ENCODE data around the gene TGFBR3.

The TGFBR3 gene

GRCh38 chr1:91924146-91924545, 38.2 kb upstream of the TGFBR3 start:
- TF ChIP-seq POLR2AphosphoS5 (IDR thresholded peaks at IDR 0.05; ENCODE audit: low read depth, low read length) (no peak), FOXP2 (optimal IDR thresholded peaks at IDR 0.05; ENCODE audit: borderline replicate concordance, extremely low read depth, extremely low read length, insufficient read depth) (no peak), TAF1 (IDR thresholded peaks at IDR 0.05; ENCODE audit: borderline replicate concordance, insufficient read depth, low read length) (no peak), SIN3A (IDR thresholded peaks at IDR 0.05; ENCODE audit: borderline replicate concordance, insufficient read depth, low read length) (no peak)
- TF ChIP-seq, protein P1, sequence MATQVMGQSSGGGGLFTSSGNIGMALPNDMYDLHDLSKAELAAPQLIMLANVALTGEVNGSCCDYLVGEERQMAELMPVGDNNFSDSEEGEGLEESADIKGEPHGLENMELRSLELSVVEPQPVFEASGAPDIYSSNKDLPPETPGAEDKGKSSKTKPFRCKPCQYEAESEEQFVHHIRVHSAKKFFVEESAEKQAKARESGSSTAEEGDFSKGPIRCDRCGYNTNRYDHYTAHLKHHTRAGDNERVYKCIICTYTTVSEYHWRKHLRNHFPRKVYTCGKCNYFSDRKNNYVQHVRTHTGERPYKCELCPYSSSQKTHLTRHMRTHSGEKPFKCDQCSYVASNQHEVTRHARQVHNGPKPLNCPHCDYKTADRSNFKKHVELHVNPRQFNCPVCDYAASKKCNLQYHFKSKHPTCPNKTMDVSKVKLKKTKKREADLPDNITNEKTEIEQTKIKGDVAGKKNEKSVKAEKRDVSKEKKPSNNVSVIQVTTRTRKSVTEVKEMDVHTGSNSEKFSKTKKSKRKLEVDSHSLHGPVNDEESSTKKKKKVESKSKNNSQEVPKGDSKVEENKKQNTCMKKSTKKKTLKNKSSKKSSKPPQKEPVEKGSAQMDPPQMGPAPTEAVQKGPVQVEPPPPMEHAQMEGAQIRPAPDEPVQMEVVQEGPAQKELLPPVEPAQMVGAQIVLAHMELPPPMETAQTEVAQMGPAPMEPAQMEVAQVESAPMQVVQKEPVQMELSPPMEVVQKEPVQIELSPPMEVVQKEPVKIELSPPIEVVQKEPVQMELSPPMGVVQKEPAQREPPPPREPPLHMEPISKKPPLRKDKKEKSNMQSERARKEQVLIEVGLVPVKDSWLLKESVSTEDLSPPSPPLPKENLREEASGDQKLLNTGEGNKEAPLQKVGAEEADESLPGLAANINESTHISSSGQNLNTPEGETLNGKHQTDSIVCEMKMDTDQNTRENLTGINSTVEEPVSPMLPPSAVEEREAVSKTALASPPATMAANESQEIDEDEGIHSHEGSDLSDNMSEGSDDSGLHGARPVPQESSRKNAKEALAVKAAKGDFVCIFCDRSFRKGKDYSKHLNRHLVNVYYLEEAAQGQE (IDR thresholded peaks at IDR 0.05; ENCODE audit: insufficient read depth in 1 of 2, low read depth in 2 of 2, low read length in 2 of 2) = no peak

DNA sequence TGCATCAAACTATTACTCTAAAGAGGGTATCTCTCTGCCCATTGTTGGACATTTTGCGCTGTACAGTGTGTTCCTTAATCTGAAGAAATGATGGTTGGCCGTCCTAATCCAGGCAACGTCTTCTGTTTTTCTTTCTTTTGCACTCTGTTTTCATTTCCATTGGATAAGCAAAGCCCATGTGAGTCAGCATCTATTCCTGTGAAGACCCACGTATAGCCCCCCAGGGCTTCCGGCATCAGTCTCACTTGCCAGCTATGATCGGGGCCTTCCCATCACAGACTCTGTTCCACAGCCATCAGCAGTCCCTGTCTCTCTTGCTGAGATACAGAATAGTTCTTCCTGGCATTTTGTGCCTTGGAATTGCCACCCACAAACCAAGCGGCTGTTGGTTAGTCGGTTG, 34.0 kb upstream of the TGFBR3 start:
- no peak for TF ChIP-seq SIN3A (IDR thresholded peaks at IDR 0.05; ENCODE audit: borderline replicate concordance, insufficient read depth, low read length)

- TF ChIP-seq FOXP2 (optimal IDR thresholded peaks at IDR 0.05; ENCODE audit: borderline replicate concordance, extremely low read depth, extremely low read length, insufficient read depth) = no peak
- no peak for TF ChIP-seq SIN3A (IDR thresholded peaks at IDR 0.05; ENCODE audit: borderline replicate concordance, insufficient read depth, low read length)
- TF ChIP-seq POLR2AphosphoS5 (IDR thresholded peaks at IDR 0.05; ENCODE audit: low read depth, low read length) = no peak
- TF ChIP-seq TAF1 (IDR thresholded peaks at IDR 0.05; ENCODE audit: borderline replicate concordance, insufficient read depth, low read length) = no peak
- TF ChIP-seq, protein P1 (IDR thresholded peaks at IDR 0.05; ENCODE audit: insufficient read depth in 1 of 2, low read depth in 2 of 2, low read length in 2 of 2) = no peak
Measured at GRCh38 chr1:91916811-91917460, 31.0 kb upstream of the TGFBR3 start.

- no peak for TF ChIP-seq FOXP2 (optimal IDR thresholded peaks at IDR 0.05; ENCODE audit: borderline replicate concordance, extremely low read depth, extremely low read length, insufficient read depth)
Measured at GRCh38 chr1:91916046-91916445, 30.1 kb upstream of the TGFBR3 start.

- no peak for TF ChIP-seq POLR2AphosphoS5 (IDR thresholded peaks at IDR 0.05; ENCODE audit: low read depth, low read length)
- 0 out of 2 replicates have a peak, but pooled peaks have one; percentile 29 for TF ChIP-seq TAF1 (IDR thresholded peaks at IDR 0.05; ENCODE audit: borderline replicate concordance, insufficient read depth, low read length)
- TF ChIP-seq SIN3A (IDR thresholded peaks at IDR 0.05; ENCODE audit: borderline replicate concordance, insufficient read depth, low read length) = 0 out of 2 replicates have a peak, but pooled peaks have one; percentile 3
- TF ChIP-seq, protein P1 (IDR thresholded peaks at IDR 0.05; ENCODE audit: insufficient read depth in 1 of 2, low read depth in 2 of 2, low read length in 2 of 2) = no peak
- TF ChIP-seq FOXP2 (optimal IDR thresholded peaks at IDR 0.05; ENCODE audit: borderline replicate concordance, extremely low read depth, extremely low read length, insufficient read depth) = no peak
Measured at GRCh38 chr1:91913018-91913417, 27.1 kb upstream of the TGFBR3 start.

- TF ChIP-seq SIN3A (IDR thresholded peaks at IDR 0.05; ENCODE audit: borderline replicate concordance, insufficient read depth, low read length) (no peak), TAF1 (IDR thresholded peaks at IDR 0.05; ENCODE audit: borderline replicate concordance, insufficient read depth, low read length) (no peak), FOXP2 (optimal IDR thresholded peaks at IDR 0.05; ENCODE audit: borderline replicate concordance, extremely low read depth, extremely low read length, insufficient read depth) (no peak), POLR2AphosphoS5 (IDR thresholded peaks at IDR 0.05; ENCODE audit: low read depth, low read length) (no peak)
- TF ChIP-seq, protein P1 (IDR thresholded peaks at IDR 0.05; ENCODE audit: insufficient read depth in 1 of 2, low read depth in 2 of 2, low read length in 2 of 2) = no peak
Measured at GRCh38 chr1:91912266-91912665, 26.3 kb upstream of the TGFBR3 start.
